Neural cell (in vitro differentiated cells): ENCODE results near the gene PDIA2. TPM values are rescaled to one million over a fixed set of nuclear protein-coding genes. Genes with fewer than 3 reads are reported as not detected.

ENCODE experiments used
- H2AFZ ChIP-seq: fragments of 200-600, 300-800 bp; sonication (generic), shearing (Covaris generic); 2 replicates; pipeline ENCODE4 v1.6.0; 2014; ENCODE audit warnings: low read depth, mild to moderate bottlenecking, antibody characterized with exemption, low read length, moderate library complexity
- H3F3A ChIP-seq: fragments of 200-600 bp; shearing (Covaris generic); 2 replicates; pipeline ENCODE4 v1.6.1; 2016; ENCODE audit warnings: mild to moderate bottlenecking, moderate library complexity, mixed read lengths, antibody characterized with exemption, low read length; ENCODE audit not compliant: insufficient read depth, poor library complexity, severe bottlenecking
- H3K27ac ChIP-seq: fragments of 200-600, 300-800 bp; sonication (generic), shearing (Covaris generic); 2 replicates; pipeline ENCODE4 v1.5.1; 2014; ENCODE audit warnings: mild to moderate bottlenecking, low read length, moderate library complexity
- H3K27me3 ChIP-seq: fragments of 300-800, 200-600 bp; sonication (generic), shearing (Covaris generic); 2 replicates; pipeline ENCODE4 v1.6.0; 2014; ENCODE audit warnings: mild to moderate bottlenecking, low read depth, low read length, moderate library complexity; ENCODE audit not compliant: insufficient read depth
- H3K36me3 ChIP-seq: fragments of 300-800, 200-600 bp; sonication (generic), shearing (Covaris generic); 2 replicates; pipeline ENCODE4 v1.5.1; 2014; ENCODE audit warnings: mild to moderate bottlenecking, antibody characterized with exemption, low read length, moderate library complexity; ENCODE audit not compliant: insufficient read depth
- H3K4me2 ChIP-seq: fragments of 300-800, 200-600 bp; sonication (generic), shearing (Covaris generic); 2 replicates; pipeline ENCODE4 v1.6.0; 2014; ENCODE audit warnings: mild to moderate bottlenecking, low read length
- H3K4me3 ChIP-seq: fragments of 300-800, 200-600 bp; sonication (generic), shearing (Covaris generic); 2 replicates; pipeline ENCODE4 v1.5.1; 2014; ENCODE audit warnings: mild to moderate bottlenecking, low read length, moderate library complexity
- H3K79me2 ChIP-seq: fragments of 200-600 bp; shearing (Covaris generic); replicated peaks from 2 replicates; pipeline ENCODE4 v1.6.0; 2014; ENCODE audit warnings: mild to moderate bottlenecking, low read length, moderate library complexity; ENCODE audit not compliant: insufficient read depth
- H3K9ac ChIP-seq: fragments of 300-800, 200-600 bp; sonication (generic), shearing (Covaris generic); 2 replicates; pipeline ENCODE4 v1.6.1; 2016; ENCODE audit warnings: mild to moderate bottlenecking, low read length, mixed read lengths
- H3K9me2 ChIP-seq: fragments of 200-600 bp; shearing (Covaris generic); 2 replicates; pipeline ENCODE4 v1.6.1; 2016; ENCODE audit warnings: mild to moderate bottlenecking, low read length, mixed read lengths; ENCODE audit not compliant: insufficient read depth
- H3K9me3 ChIP-seq: fragments of 200-600, 300-800 bp; sonication (generic), shearing (Covaris generic); 2 replicates; pipeline ENCODE4 v1.6.1; 2016; ENCODE audit warnings: mild to moderate bottlenecking, mixed run types, low read length, moderate library complexity, mixed read lengths
- H4K20me1 ChIP-seq: fragments of 200-600 bp; shearing (Covaris generic); 2 replicates; pipeline ENCODE4 v1.6.1; 2016; ENCODE audit warnings: mild to moderate bottlenecking, mixed run types; ENCODE audit not compliant: insufficient read depth
- CTCF ChIP-seq: fragments of 450-650 bp; IDR thresholded peaks from 2 replicates; pipeline ENCODE4 v1.5.1; 2014; ENCODE audit warnings: antibody characterized with exemption, mild to moderate bottlenecking, moderate library complexity; ENCODE audit not compliant: poor library complexity, severe bottlenecking
- EP300 ChIP-seq: fragments of 450-650 bp; conservative IDR thresholded peaks from 2 replicates; pipeline ENCODE4 v1.6.1; 2014; ENCODE audit warnings: antibody characterized with exemption, mild to moderate bottlenecking, moderate library complexity; ENCODE audit not compliant: poor library complexity, severe bottlenecking
- EZH2 ChIP-seq: fragments of 200-600, 300-800 bp; shearing (Covaris generic), sonication (generic); IDR thresholded peaks from 2 replicates; pipeline ENCODE4 v1.6.1; 2014; ENCODE audit warnings: antibody characterized with exemption, low read length, borderline replicate concordance, mild to moderate bottlenecking; ENCODE audit not compliant: insufficient read depth, poor library complexity, severe bottlenecking
- MXI1 ChIP-seq: fragments of 450-650 bp; conservative IDR thresholded peaks from 2 replicates; pipeline ENCODE4 v1.6.1; 2014; ENCODE audit warnings: antibody characterized with exemption, mild to moderate bottlenecking; ENCODE audit not compliant: poor library complexity, severe bottlenecking
- POLR2AphosphoS5 ChIP-seq: IDR thresholded peaks from 2 replicates; pipeline ENCODE4 v1.6.1; 2012
- RAD21 ChIP-seq: fragments of 450-650 bp; conservative IDR thresholded peaks from 2 replicates; pipeline ENCODE4 v1.6.1; 2014; ENCODE audit warnings: antibody characterized with exemption, mild to moderate bottlenecking, moderate library complexity
- REST ChIP-seq: IDR thresholded peaks from 2 replicates; pipeline ENCODE4 v1.6.1; 2012; ENCODE audit warnings: borderline replicate concordance
- SMC3 ChIP-seq: fragments of 450-650 bp; conservative IDR thresholded peaks from 2 replicates; pipeline ENCODE4 v1.6.1; 2014; ENCODE audit warnings: antibody characterized with exemption, mild to moderate bottlenecking, moderate library complexity; ENCODE audit not compliant: poor library complexity
- TAF1 ChIP-seq: IDR thresholded peaks from 2 replicates; pipeline ENCODE4 v1.6.1; 2012; ENCODE audit warnings: low read depth
- polyA plus RNA-seq: library from polyadenylated mRNA; depleted of rRNA; stranded (reverse); fragments of >200 nt; gene quantifications from 2 replicates; pipeline ENCODE4 v1.2.3, GENCODE V29; 2014

The PDIA2 gene
- polyA plus RNA-seq, 1 donor from 2014 or later: 109 TPM

GRCh38 chr16:268141-269053 lies 14.6 kb upstream of the PDIA2 start:
- no peak overlapping the region for H2AFZ ChIP-seq
- no peaks in the 10 kb centered on the region for H4K20me1 ChIP-seq
- no peak overlapping the region for H3K27ac ChIP-seq
- no peaks in the 10 kb centered on the region for H3F3A ChIP-seq
- H3K9me2 ChIP-seq: no peaks in the 10 kb centered on the region
- H3K36me3 ChIP-seq: no peaks in the 10 kb centered on the region
- H3K4me3 ChIP-seq: no peak overlapping the region
- no peak for TF ChIP-seq POLR2AphosphoS5
- TF ChIP-seq EP300: no peak
- TF ChIP-seq CTCF: no peak
- TF ChIP-seq TAF1: no peak
- no peak for TF ChIP-seq RAD21
- no peak for TF ChIP-seq SMC3
- no peak for TF ChIP-seq REST
- TF ChIP-seq MXI1: no peak
- TF ChIP-seq EZH2: no peak
- H3K9me3 ChIP-seq: no peaks in the 10 kb centered on the region
- no peaks in the 10 kb centered on the region for H3K27me3 ChIP-seq
- H3K4me2 ChIP-seq: no peak overlapping the region
- no peak overlapping the region for H3K9ac ChIP-seq
- no peaks in the 10 kb centered on the region for H3K79me2 ChIP-seq

GRCh38 chr16:269061-269796 lies 13.7 kb upstream of the PDIA2 start:
- TF ChIP-seq CTCF (no peak), RAD21 (no peak), EZH2 (no peak), REST (no peak), POLR2AphosphoS5 (no peak), SMC3 (no peak), MXI1 (no peak), EP300 (no peak), TAF1 (no peak)
- Histone ChIP-seq H3K79me2 (no peaks in the 10 kb centered on the region), H3K36me3 (no peaks in the 10 kb centered on the region), H3K9ac (no peak overlapping the region), H2AFZ (no peak overlapping the region), H3F3A (no peaks in the 10 kb centered on the region), H3K4me3 (no peak overlapping the region), H3K9me3 (no peaks in the 10 kb centered on the region), H4K20me1 (no peaks in the 10 kb centered on the region), H3K27me3 (peaks cover 1% of the 10 kb centered on the region), H3K9me2 (no peaks in the 10 kb centered on the region), H3K27ac (no peak overlapping the region), H3K4me2 (no peak overlapping the region)
